GM23248 (cell line): ENCODE measurements around the gene PTDSS2. TPM values are rescaled to one million over a fixed set of nuclear protein-coding genes. Genes with fewer than 3 reads are reported as not detected.

ENCODE experiments used
- DNase-seq: peaks from one replicate; pipeline ENCODE4 v3.0.0-alpha.2; 2015
- H2AFZ ChIP-seq: fragments of 200-600 bp; sonication (generic); 2 replicates; pipeline ENCODE4 v1.6.1; 2016; ENCODE audit warnings: antibody characterized with exemption
- H3F3A ChIP-seq: fragments of 200-600 bp; sonication (generic); 2 replicates; pipeline ENCODE4 v1.6.1; 2016; ENCODE audit warnings: mild to moderate bottlenecking, antibody characterized with exemption, mixed run types; ENCODE audit not compliant: insufficient read depth
- H3K27ac ChIP-seq: fragments of 200-600 bp; sonication (generic); 2 replicates; pipeline ENCODE4 v1.5.1; 2016; ENCODE audit warnings: mild to moderate bottlenecking
- H3K27me3 ChIP-seq: fragments of 200-600 bp; sonication (generic); replicated peaks from 2 replicates; pipeline ENCODE4 v1.6.1; 2016; ENCODE audit warnings: mild to moderate bottlenecking; ENCODE audit not compliant: insufficient read depth
- H3K36me3 ChIP-seq: fragments of 200-600 bp; sonication (generic); 2 replicates; pipeline ENCODE4 v1.6.1; 2016; ENCODE audit warnings: low read depth, mild to moderate bottlenecking
- H3K4me1 ChIP-seq: fragments of 200-600 bp; sonication (generic); 2 replicates; pipeline ENCODE4 v1.6.1; 2016; ENCODE audit warnings: mild to moderate bottlenecking; ENCODE audit not compliant: insufficient read depth
- H3K4me2 ChIP-seq: fragments of 200-600 bp; sonication (generic); one replicate; pipeline ENCODE4 v1.6.1; 2016; ENCODE audit warnings: mild to moderate bottlenecking; ENCODE audit not compliant: unreplicated experiment
- H3K4me3 ChIP-seq: fragments of 200-600 bp; sonication (generic); 2 replicates; pipeline ENCODE4 v1.5.1; 2016; ENCODE audit warnings: mild to moderate bottlenecking
- H3K79me2 ChIP-seq: fragments of 200-600 bp; sonication (generic); 2 replicates; pipeline ENCODE4 v1.6.1; 2016; ENCODE audit warnings: mild to moderate bottlenecking; ENCODE audit not compliant: insufficient read depth
- H3K9ac ChIP-seq: fragments of 200-600 bp; sonication (generic); 2 replicates; pipeline ENCODE4 v1.6.1; 2016; ENCODE audit warnings: mild to moderate bottlenecking
- H3K9me2 ChIP-seq: fragments of 200-600 bp; sonication (generic); 2 replicates; pipeline ENCODE4 v1.6.1; 2016; ENCODE audit warnings: mixed run types, mild to moderate bottlenecking, moderate library complexity; ENCODE audit not compliant: insufficient read depth
- H3K9me3 ChIP-seq: fragments of 200-600 bp; sonication (generic); one replicate; pipeline ENCODE4 v1.6.1; 2017; ENCODE audit warnings: low read depth
- H4K20me1 ChIP-seq: fragments of 200-600 bp; sonication (generic); 2 replicates; pipeline ENCODE4 v1.6.0; 2016; ENCODE audit not compliant: insufficient read depth
- EZH2 ChIP-seq: fragments of 200-600 bp; sonication (generic); IDR thresholded peaks from 2 replicates; pipeline ENCODE4 v1.6.1; 2018; ENCODE audit warnings: antibody characterized with exemption, mild to moderate bottlenecking; ENCODE audit not compliant: insufficient read depth, poor library complexity, severe bottlenecking
- EZH2phosphoT487 ChIP-seq: fragments of 200-600 bp; sonication (generic); IDR thresholded peaks from 2 replicates; pipeline ENCODE4 v1.6.1; 2018; ENCODE audit warnings: antibody characterized with exemption, moderate library complexity, mild to moderate bottlenecking, low read depth; ENCODE audit not compliant: insufficient read depth
- WGBS, 2 experiments: methylation state at CpG; one replicate each; pipeline ENCODE4 v1.1.6; 2015 to 2017; ENCODE audit warnings: low lambda C conversion rate in 2 of 2, low coverage in 1 of 2; ENCODE audit errors: missing lambda C conversion rate in 2 of 2; 5-methylcytosine and 5-hydroxymethylcytosine counted together
- in situ Hi-C: fragments of 300-500 bp; cut with MboI; formaldehyde crosslinking; loops from 2 replicates; pipeline ENCODE4 v1.15.0; 2020
- polyA plus RNA-seq: library from polyadenylated mRNA; unstranded; fragments of >200 nt; fragmentation: Nextera tagmentation; extraction: Ambion mirVana; gene quantifications from 2 replicates; pipeline ENCODE4 v1.2.1, GENCODE V29; 2016
- total RNA-seq: library from RNA; depleted of rRNA; stranded (reverse); fragments of >200 nt; shearing (Covaris generic); gene quantifications from 2 replicates; pipeline ENCODE4 v1.2.3, GENCODE V29; 2014

Gene PTDSS2
- total and polyA plus RNA-seq, 2 experiments from 2014 or later = 22.2 to 44.1 TPM

DNA sequence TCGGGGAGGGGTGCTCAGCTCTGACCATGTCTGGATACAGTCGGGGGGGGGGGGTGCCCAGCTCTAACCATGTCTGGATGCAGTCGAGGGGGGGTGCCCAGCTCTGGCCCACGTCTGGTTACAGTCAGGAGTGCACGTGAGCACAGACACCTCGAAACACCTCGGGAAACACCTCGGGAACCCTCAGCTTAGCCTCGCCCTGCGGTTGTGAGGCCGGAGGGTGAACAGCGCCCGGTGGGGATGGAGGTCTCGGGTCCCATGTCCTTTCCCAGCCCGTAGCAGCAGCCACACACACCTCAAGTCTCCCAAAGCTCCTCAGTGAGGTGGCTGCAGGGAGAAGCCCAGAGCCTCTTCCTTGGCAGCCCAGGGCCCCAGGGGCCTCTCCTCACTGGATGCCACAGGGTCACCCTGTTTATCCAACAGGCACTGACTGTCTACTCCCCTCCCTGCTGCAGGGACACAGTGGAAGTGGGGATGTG lies 37.4 kb upstream of the PTDSS2 start:
- H3K9me3 ChIP-seq = no peaks in the 10 kb centered on the region
- no peaks in the 10 kb centered on the region for H3K79me2 ChIP-seq
- peaks cover 4% of the 10 kb centered on the region; the same call in 1 of the 2 replicates for H3K4me1 ChIP-seq
- no peaks in the 10 kb centered on the region for H3K9me2 ChIP-seq
- H3K27ac ChIP-seq = no peak overlapping the region
- no peak for DNase-seq
- in situ Hi-C loops = no loop called here
- H3K4me3 ChIP-seq = no peak overlapping the region
- no peak overlapping the region for H3K4me2 ChIP-seq
- TF ChIP-seq EZH2 = no peak
- TF ChIP-seq EZH2phosphoT487 = no peak
- no peaks in the 10 kb centered on the region for H3K36me3 ChIP-seq
- no peaks in the 10 kb centered on the region for H4K20me1 ChIP-seq
- no peak overlapping the region for H3K9ac ChIP-seq
- H3F3A ChIP-seq = no peaks in the 10 kb centered on the region
- H2AFZ ChIP-seq = no peak overlapping the region
- peaks cover 3% of the 10 kb centered on the region; the same call in 1 of the 2 replicates for H3K27me3 ChIP-seq
- 72% methylated on average over 11 to 12 of the region's 15 CpGs for WGBS, 2 experiments

DNA sequence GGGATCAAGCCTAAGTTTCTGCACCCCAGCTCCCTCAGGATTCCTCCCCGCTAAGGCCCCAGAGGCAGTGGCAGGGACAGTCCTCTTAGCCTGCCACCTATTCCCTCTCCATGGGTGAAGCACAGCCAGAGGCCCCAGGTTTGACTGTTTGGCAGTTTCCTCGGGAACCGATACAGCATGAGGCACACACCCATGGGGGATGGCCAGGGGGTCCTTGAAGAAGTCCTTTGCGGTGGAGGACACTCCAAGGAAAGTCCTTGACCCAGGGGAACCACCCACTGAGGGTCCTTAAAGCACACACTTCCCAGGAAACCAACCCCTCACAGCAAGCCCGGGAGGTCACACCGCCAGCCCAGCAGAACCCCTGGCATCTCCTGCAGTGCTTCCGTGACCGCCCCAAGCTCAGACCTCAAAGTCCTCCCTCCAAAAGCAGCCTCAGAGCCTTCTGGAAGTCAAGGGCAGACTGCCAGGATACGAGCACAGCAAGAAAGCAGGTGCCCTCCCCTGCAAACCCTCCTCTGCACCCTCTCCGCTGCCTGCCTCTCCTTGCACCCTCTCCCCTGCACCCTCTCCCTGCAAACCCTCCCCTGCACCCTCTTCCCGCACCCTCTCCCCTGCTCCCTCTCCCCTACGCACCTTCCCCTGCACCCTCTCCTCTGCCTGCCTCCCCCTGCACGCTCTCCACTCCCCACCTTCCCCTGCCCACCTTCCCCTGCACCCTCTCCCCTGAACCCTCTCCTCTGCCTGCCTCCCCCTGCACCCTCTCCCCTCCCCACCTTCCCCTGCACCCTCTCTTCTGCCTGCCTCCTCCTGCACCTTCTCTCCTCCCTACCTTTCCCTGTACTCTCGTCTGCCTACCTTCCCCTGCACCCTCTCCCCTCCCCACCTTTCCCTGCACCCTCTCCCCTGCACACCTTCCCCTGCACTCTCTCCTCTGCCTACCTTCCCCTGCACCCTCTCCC lies 36.7 kb upstream of the PTDSS2 start:
- Histone ChIP-seq H3K9me3 (no peaks in the 10 kb centered on the region), H3K79me2 (no peaks in the 10 kb centered on the region), H3K9me2 (no peaks in the 10 kb centered on the region), H3K4me2 (no peak overlapping the region), H3K4me1 (peaks cover 4% of the 10 kb centered on the region; the same call in 1 of the 2 replicates), H3K36me3 (no peaks in the 10 kb centered on the region), H3K4me3 (no peak overlapping the region), H2AFZ (no peak overlapping the region), H4K20me1 (no peaks in the 10 kb centered on the region), H3K27me3 (peaks cover 4% of the 10 kb centered on the region; the same call in 1 of the 2 replicates), H3K27ac (no peak overlapping the region), H3K9ac (no peak overlapping the region), H3F3A (no peaks in the 10 kb centered on the region)
- in situ Hi-C loops = no loop called here
- DNase-seq = peak; percentile 50
- 32 to 46% methylated on average over 9 to 14 of the region's 14 CpGs for WGBS, 2 experiments
- TF ChIP-seq EZH2phosphoT487 (no peak), EZH2 (no peak)

DNA sequence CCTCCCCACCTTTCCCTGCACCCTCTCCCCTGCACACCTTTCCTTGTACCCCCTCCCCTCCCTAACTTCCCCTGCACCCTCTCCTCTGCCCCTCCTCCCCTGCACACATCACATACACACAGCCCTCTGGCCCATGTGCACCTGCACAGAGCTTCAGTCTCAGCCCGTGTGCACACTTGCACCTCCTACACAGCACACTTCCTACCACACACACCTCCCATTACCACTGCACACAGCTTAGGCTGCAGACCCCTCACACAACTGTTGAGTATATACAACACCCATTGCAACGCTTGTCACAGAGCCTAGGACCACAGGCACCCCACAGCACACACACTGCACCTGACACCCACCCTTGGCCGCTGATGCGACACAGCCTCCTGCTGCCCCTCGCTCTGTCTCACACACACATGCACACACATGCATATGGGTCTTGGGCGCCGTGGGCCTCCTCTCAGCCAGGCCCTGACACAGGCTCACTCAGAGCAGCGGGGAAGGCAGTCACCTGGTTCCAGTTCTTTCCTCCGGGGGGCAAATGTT lies 35.7 kb upstream of the PTDSS2 start:
- Histone ChIP-seq H4K20me1 (no peaks in the 10 kb centered on the region), H3K9me3 (no peaks in the 10 kb centered on the region), H2AFZ (0 out of 2 replicates have a peak overlapping the region, but pooled peaks have one; percentile 25), H3F3A (no peaks in the 10 kb centered on the region), H3K9ac (no peak overlapping the region), H3K79me2 (no peaks in the 10 kb centered on the region), H3K27ac (no peak overlapping the region), H3K36me3 (no peaks in the 10 kb centered on the region), H3K4me3 (0 out of 2 replicates have a peak overlapping the region, but pooled peaks have one; percentile 13), H3K4me1 (peaks cover 4% of the 10 kb centered on the region; the same call in 1 of the 2 replicates), H3K4me2 (no peak overlapping the region), H3K27me3 (peaks cover 4% of the 10 kb centered on the region; the same call in 1 of the 2 replicates), H3K9me2 (no peaks in the 10 kb centered on the region)
- no peak for DNase-seq
- TF ChIP-seq EZH2 (no peak), EZH2phosphoT487 (no peak)
- 63 to 67% methylated on average over 9 of the region's 9 CpGs for WGBS, 2 experiments
- in situ Hi-C loops = no loop called here

DNA sequence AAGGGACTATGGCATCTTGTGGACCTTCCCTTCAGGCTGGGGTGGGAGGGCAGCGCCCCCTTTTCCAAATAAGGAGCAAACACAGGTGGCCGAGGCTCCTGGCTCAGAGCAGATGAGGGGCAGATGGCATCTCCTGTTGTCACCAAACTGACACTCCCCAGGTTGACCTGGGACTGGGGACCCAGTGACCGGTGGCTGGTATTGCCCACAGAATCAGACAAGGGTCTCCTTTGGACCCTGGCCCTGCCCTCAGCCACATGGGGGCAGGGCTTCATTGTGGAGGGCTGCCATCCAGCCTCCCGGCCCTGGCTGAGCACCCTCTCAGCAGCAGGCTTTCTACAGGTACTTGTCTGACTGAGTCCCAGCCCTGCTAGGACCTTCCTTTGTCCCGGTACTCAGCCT lies 34.4 kb upstream of the PTDSS2 start:
- H3K9ac ChIP-seq = no peak overlapping the region
- peaks cover 4% of the 10 kb centered on the region; the same call in 1 of the 2 replicates for H3K27me3 ChIP-seq
- H3F3A ChIP-seq = no peaks in the 10 kb centered on the region
- no peak overlapping the region for H3K4me2 ChIP-seq
- no peaks in the 10 kb centered on the region for H3K36me3 ChIP-seq
- TF ChIP-seq EZH2 = no peak
- TF ChIP-seq EZH2phosphoT487 = no peak
- H3K4me1 ChIP-seq = peaks cover 4% of the 10 kb centered on the region; the same call in 1 of the 2 replicates
- no peaks in the 10 kb centered on the region for H3K9me3 ChIP-seq
- no peak overlapping the region for H2AFZ ChIP-seq
- 69 to 75% methylated on average over 5 of the region's 5 CpGs for WGBS, 2 experiments
- no peak overlapping the region for H3K4me3 ChIP-seq
- in situ Hi-C loops = no loop called here
- H3K9me2 ChIP-seq = no peaks in the 10 kb centered on the region
- H4K20me1 ChIP-seq = no peaks in the 10 kb centered on the region
- no peak overlapping the region for H3K27ac ChIP-seq
- DNase-seq = no peak
- H3K79me2 ChIP-seq = no peaks in the 10 kb centered on the region
